HepG2 (cell line): ENCODE measurements around the gene FGD4. TPM values are rescaled to one million over a fixed set of nuclear protein-coding genes. Genes with fewer than 3 reads are reported as not detected.

Experiments
- CAMTA2 ChIP-seq: sonication (generic); formaldehyde crosslinking; IDR thresholded peaks from 2 replicates; pipeline ENCODE4 v1.4.0; 2020; ENCODE audit warnings: mild to moderate bottlenecking, missing genetic modification reagents, borderline replicate concordance
- ESRRA ChIP-seq: sonication (generic); formaldehyde crosslinking; IDR thresholded peaks from 2 replicates; pipeline ENCODE4 v1.5.1; 2020; ENCODE audit warnings: mild to moderate bottlenecking, low read depth, missing genetic modification reagents
- ZBTB42 ChIP-seq: sonication (generic); formaldehyde crosslinking; IDR thresholded peaks from 2 replicates; pipeline ENCODE4 v1.5.0; 2020; ENCODE audit warnings: mild to moderate bottlenecking, missing genetic modification reagents
- ZKSCAN5 ChIP-seq: sonication (generic); formaldehyde crosslinking; IDR thresholded peaks from 2 replicates; pipeline ENCODE4 v1.5.1; 2020; ENCODE audit warnings: mild to moderate bottlenecking, missing genetic modification reagents
- ZNF570 ChIP-seq: sonication (generic); formaldehyde crosslinking; IDR thresholded peaks from 2 replicates; pipeline ENCODE4 v1.4.0; 2020; ENCODE audit warnings: mild to moderate bottlenecking, missing genetic modification reagents, borderline replicate concordance
- polyA plus RNA-seq, 8 experiments: library from polyadenylated mRNA; depleted of rRNA in 3 of 8; stranded (reverse) in 7 of 8; unstranded in 1 of 8; fragments of >200 nt; fragmentation: Illumina TruSeq in 4 of 8; extraction: Trizol in 4 of 8; gene quantifications; 2 replicates each; pipeline versions ENCODE4 v1.2.1 to v1.2.3, GENCODE V29; 2011 to 2016; ENCODE audit warnings: low read depth in 4 of 8, missing spikeins in 1 of 8, mixed read lengths in 1 of 8; ENCODE audit not compliant: insufficient read depth in 1 of 8
- total RNA-seq, 5 experiments: library from RNA; depleted of rRNA; stranded (reverse); fragments of >200 nt; fragmentation: Illumina TruSeq; extraction: Trizol; gene quantifications; 2 replicates each; pipeline ENCODE4 v1.2.3, GENCODE V29; 2016; ENCODE audit warnings: low read depth in 1 of 5
- TF ChIP-seq, protein P1 (sequence below): sonication (generic); formaldehyde crosslinking; IDR thresholded peaks from 2 replicates; pipeline ENCODE4 v1.5.1; 2020; ENCODE audit warnings: missing genetic modification reagents, mild to moderate bottlenecking, borderline replicate concordance
- TF ChIP-seq, protein P2 (sequence below): sonication (generic); formaldehyde crosslinking; IDR thresholded peaks from 2 replicates; pipeline ENCODE4 v1.4.0; 2020; ENCODE audit warnings: mild to moderate bottlenecking, missing genetic modification reagents, borderline replicate concordance
- TF ChIP-seq, protein P3 (sequence below): sonication (generic); formaldehyde crosslinking; IDR thresholded peaks from 2 replicates; pipeline ENCODE4 v1.4.0; 2020; ENCODE audit warnings: missing genetic modification reagents
- TF ChIP-seq, protein P4 (sequence below): sonication (generic); formaldehyde crosslinking; IDR thresholded peaks from 2 replicates; pipeline ENCODE4 v1.4.0; 2020; ENCODE audit warnings: mild to moderate bottlenecking, low read depth, missing genetic modification reagents
- TF ChIP-seq, protein P5 (sequence below): sonication (generic); formaldehyde crosslinking; IDR thresholded peaks from 2 replicates; pipeline ENCODE4 v1.4.0; 2020; ENCODE audit warnings: missing genetic modification reagents
- TF ChIP-seq, protein P6 (sequence below): sonication (generic); formaldehyde crosslinking; IDR thresholded peaks from 2 replicates; pipeline ENCODE4 v1.4.0; 2020; ENCODE audit warnings: missing genetic modification reagents, borderline replicate concordance
- TF ChIP-seq, protein P7 (sequence below): IDR thresholded peaks from 2 replicates; pipeline ENCODE4 v1.6.1; 2012; ENCODE audit warnings: low read depth, low read length, improper control_type of control experiment

Gene FGD4
- total and polyA plus RNA-seq, 2 of the 13 experiments (the other 11 are each of a cell fraction or from before 2014, with no cell fraction given): 4.6 to 6.6 TPM

DNA sequence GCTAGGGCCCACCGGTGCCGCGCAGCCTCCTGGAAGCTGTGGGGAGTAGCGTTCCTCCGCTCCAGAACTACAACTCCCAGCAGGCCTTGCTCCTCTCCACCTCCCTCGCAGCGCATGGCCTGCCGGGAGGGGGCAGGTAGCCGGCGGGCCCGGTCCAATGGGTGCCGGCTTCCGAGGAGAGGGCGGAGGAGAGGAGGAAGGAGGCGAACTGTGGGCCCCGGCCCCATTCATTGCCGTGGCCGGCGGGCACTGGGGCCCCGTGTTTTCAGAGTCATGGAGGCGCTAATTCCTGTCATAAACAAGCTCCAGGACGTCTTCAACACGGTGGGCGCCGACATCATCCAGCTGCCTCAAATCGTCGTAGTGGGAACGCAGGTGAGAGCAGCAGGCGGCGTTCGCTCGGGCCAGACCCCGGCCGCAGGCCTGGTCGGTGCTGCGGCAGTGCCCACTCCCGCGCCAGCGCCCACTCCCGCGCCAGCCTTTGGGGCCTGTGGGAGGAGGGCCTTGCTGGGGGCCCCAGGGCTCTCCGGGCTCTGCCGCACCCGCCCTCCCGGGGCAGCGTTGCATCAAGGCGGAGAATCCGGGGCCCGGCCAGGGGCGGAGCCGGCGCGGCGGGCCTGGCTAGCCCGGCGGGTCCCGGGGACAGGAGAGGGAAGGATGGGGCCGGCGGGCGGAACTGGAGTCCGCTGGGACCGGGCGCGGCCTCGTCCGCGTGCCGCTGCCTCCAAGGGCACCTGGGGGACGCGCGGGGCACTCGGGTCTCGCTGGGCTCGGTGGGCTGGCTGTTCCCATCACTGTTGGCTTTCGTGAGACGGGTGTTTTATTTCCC, 279.9 kb downstream of the FGD4 start, which contains the start of gene DNM1L (continued):
- TF ChIP-seq, protein P1, sequence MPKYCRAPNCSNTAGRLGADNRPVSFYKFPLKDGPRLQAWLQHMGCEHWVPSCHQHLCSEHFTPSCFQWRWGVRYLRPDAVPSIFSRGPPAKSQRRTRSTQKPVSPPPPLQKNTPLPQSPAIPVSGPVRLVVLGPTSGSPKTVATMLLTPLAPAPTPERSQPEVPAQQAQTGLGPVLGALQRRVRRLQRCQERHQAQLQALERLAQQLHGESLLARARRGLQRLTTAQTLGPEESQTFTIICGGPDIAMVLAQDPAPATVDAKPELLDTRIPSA: no peak
- TF ChIP-seq, protein P2, sequence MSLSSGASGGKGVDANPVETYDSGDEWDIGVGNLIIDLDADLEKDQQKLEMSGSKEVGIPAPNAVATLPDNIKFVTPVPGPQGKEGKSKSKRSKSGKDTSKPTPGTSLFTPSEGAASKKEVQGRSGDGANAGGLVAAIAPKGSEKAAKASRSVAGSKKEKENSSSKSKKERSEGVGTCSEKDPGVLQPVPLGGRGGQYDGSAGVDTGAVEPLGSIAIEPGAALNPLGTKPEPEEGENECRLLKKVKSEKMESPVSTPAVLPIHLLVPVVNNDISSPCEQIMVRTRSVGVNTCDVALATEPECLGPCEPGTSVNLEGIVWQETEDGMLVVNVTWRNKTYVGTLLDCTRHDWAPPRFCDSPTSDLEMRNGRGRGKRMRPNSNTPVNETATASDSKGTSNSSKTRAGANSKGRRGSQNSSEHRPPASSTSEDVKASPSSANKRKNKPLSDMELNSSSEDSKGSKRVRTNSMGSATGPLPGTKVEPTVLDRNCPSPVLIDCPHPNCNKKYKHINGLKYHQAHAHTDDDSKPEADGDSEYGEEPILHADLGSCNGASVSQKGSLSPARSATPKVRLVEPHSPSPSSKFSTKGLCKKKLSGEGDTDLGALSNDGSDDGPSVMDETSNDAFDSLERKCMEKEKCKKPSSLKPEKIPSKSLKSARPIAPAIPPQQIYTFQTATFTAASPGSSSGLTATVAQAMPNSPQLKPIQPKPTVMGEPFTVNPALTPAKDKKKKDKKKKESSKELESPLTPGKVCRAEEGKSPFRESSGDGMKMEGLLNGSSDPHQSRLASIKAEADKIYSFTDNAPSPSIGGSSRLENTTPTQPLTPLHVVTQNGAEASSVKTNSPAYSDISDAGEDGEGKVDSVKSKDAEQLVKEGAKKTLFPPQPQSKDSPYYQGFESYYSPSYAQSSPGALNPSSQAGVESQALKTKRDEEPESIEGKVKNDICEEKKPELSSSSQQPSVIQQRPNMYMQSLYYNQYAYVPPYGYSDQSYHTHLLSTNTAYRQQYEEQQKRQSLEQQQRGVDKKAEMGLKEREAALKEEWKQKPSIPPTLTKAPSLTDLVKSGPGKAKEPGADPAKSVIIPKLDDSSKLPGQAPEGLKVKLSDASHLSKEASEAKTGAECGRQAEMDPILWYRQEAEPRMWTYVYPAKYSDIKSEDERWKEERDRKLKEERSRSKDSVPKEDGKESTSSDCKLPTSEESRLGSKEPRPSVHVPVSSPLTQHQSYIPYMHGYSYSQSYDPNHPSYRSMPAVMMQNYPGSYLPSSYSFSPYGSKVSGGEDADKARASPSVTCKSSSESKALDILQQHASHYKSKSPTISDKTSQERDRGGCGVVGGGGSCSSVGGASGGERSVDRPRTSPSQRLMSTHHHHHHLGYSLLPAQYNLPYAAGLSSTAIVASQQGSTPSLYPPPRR (CRISPR knock-in tag): peak; percentile 68; the same call in 1 of the 2 replicates
- 0 out of 2 replicates have a peak, but pooled peaks have one; percentile 63 for TF ChIP-seq ZKSCAN5 (CRISPR knock-in tag)
- TF ChIP-seq, protein P3, sequence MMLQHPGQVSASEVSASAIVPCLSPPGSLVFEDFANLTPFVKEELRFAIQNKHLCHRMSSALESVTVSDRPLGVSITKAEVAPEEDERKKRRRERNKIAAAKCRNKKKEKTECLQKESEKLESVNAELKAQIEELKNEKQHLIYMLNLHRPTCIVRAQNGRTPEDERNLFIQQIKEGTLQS (CRISPR knock-in tag): no peak
- peak; percentile 62; the same call in 1 of the 2 replicates for TF ChIP-seq ESRRA
- TF ChIP-seq CAMTA2: 0 out of 2 replicates have a peak, but pooled peaks have one; percentile 14
- TF ChIP-seq, protein P4, sequence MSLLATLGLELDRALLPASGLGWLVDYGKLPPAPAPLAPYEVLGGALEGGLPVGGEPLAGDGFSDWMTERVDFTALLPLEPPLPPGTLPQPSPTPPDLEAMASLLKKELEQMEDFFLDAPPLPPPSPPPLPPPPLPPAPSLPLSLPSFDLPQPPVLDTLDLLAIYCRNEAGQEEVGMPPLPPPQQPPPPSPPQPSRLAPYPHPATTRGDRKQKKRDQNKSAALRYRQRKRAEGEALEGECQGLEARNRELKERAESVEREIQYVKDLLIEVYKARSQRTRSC (CRISPR knock-in tag): peak; percentile 76; the same call in 1 of the 2 replicates
- TF ChIP-seq ZBTB42 (CRISPR knock-in tag): no peak
- no peak for TF ChIP-seq ZNF570 (CRISPR knock-in tag)
- TF ChIP-seq, protein P5, sequence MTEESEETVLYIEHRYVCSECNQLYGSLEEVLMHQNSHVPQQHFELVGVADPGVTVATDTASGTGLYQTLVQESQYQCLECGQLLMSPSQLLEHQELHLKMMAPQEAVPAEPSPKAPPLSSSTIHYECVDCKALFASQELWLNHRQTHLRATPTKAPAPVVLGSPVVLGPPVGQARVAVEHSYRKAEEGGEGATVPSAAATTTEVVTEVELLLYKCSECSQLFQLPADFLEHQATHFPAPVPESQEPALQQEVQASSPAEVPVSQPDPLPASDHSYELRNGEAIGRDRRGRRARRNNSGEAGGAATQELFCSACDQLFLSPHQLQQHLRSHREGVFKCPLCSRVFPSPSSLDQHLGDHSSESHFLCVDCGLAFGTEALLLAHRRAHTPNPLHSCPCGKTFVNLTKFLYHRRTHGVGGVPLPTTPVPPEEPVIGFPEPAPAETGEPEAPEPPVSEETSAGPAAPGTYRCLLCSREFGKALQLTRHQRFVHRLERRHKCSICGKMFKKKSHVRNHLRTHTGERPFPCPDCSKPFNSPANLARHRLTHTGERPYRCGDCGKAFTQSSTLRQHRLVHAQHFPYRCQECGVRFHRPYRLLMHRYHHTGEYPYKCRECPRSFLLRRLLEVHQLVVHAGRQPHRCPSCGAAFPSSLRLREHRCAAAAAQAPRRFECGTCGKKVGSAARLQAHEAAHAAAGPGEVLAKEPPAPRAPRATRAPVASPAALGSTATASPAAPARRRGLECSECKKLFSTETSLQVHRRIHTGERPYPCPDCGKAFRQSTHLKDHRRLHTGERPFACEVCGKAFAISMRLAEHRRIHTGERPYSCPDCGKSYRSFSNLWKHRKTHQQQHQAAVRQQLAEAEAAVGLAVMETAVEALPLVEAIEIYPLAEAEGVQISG (CRISPR knock-in tag): peak; percentile 85
- TF ChIP-seq, protein P6, sequence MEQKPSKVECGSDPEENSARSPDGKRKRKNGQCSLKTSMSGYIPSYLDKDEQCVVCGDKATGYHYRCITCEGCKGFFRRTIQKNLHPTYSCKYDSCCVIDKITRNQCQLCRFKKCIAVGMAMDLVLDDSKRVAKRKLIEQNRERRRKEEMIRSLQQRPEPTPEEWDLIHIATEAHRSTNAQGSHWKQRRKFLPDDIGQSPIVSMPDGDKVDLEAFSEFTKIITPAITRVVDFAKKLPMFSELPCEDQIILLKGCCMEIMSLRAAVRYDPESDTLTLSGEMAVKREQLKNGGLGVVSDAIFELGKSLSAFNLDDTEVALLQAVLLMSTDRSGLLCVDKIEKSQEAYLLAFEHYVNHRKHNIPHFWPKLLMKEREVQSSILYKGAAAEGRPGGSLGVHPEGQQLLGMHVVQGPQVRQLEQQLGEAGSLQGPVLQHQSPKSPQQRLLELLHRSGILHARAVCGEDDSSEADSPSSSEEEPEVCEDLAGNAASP (CRISPR knock-in tag): peak; percentile 62; the same call in 1 of the 2 replicates
- TF ChIP-seq, protein P7, sequence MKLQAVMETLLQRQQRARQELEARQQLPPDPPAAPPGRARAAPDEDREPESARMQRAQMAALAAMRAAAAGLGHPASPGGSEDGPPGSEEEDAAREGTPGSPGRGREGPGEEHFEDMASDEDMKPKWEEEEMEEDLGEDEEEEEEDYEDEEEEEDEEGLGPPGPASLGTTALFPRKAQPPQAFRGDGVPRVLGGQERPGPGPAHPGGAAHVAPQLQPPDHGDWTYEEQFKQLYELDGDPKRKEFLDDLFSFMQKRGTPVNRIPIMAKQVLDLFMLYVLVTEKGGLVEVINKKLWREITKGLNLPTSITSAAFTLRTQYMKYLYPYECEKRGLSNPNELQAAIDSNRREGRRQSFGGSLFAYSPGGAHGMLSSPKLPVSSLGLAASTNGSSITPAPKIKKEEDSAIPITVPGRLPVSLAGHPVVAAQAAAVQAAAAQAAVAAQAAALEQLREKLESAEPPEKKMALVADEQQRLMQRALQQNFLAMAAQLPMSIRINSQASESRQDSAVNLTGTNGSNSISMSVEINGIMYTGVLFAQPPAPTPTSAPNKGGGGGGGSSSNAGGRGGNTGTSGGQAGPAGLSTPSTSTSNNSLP: no peak
